Measurements from ENCODE around the gene NRBF2. TPM values are rescaled to one million over a fixed set of nuclear protein-coding genes. Genes with fewer than 3 reads are reported as not detected.

Gene NRBF2
- total and polyA plus RNA-seq, 9 of the 15 experiments (the other 6 are each of a cell fraction or from before 2014, with no cell fraction given), result 20.8 to 52.1 (median 30.5) TPM

- TF ChIP-seq BDP1 (IDR thresholded peaks at IDR 0.05; ENCODE audit: insufficient read depth, insufficient read length), result no peak
- TF ChIP-seq KAT8 (IDR thresholded peaks at IDR 0.05; ENCODE audit: low read depth), result no peak
- no peak for TF ChIP-seq L3MBTL2 (IDR thresholded peaks at IDR 0.05)
- no peak for TF ChIP-seq ZNF76 (CRISPR knock-in tag; IDR thresholded peaks at IDR 0.05; ENCODE audit: borderline replicate concordance)
- TF ChIP-seq HNRNPK (IDR thresholded peaks at IDR 0.05; ENCODE audit: low read depth, low read length, poor library complexity, severe bottlenecking), result no peak
- TF ChIP-seq ZNF609 (CRISPR knock-in tag; IDR thresholded peaks at IDR 0.05; ENCODE audit: borderline replicate concordance), result no peak
- peak; percentile 50 for TF ChIP-seq MEIS2 (IDR thresholded peaks at IDR 0.05; ENCODE audit: partially characterized antibody)
- TF ChIP-seq CEBPG (CRISPR knock-in tag; IDR thresholded peaks at IDR 0.05), result no peak
- no peak for TF ChIP-seq CEBPG (tag; conservative IDR thresholded peaks at IDR 0.05 in 1 of 2, IDR thresholded peaks at IDR 0.05 in 1 of 2)
- TF ChIP-seq CHAMP1 (IDR thresholded peaks at IDR 0.05), result peak; percentile 20; the same call in 1 of the 2 replicates
- no peak for TF ChIP-seq MAFK (IDR thresholded peaks at IDR 0.05; ENCODE audit: low read length)
- TF ChIP-seq SOX6 (IDR thresholded peaks at IDR 0.05), result peak; percentile 9; the same call in 1 of the 2 replicates
- no peak for TF ChIP-seq ETS1 (conservative IDR thresholded peaks at IDR 0.05; ENCODE audit: control insufficient read depth, low read depth, low read length)
- no peak for TF ChIP-seq SNIP1 (IDR thresholded peaks at IDR 0.05; ENCODE audit: low read depth)
- no peak for TF ChIP-seq RNF2 (IDR thresholded peaks at IDR 0.05)
- TF ChIP-seq SRSF7 (optimal IDR thresholded peaks at IDR 0.05; ENCODE audit: low read depth, low read length), result no peak
These were observed 24.9 kb downstream of the NRBF2 start (continued) for GRCh38 chr10:63157845-63158624.
